Measurements from ENCODE around the gene ATP8A2.

The ATP8A2 gene

DNA sequence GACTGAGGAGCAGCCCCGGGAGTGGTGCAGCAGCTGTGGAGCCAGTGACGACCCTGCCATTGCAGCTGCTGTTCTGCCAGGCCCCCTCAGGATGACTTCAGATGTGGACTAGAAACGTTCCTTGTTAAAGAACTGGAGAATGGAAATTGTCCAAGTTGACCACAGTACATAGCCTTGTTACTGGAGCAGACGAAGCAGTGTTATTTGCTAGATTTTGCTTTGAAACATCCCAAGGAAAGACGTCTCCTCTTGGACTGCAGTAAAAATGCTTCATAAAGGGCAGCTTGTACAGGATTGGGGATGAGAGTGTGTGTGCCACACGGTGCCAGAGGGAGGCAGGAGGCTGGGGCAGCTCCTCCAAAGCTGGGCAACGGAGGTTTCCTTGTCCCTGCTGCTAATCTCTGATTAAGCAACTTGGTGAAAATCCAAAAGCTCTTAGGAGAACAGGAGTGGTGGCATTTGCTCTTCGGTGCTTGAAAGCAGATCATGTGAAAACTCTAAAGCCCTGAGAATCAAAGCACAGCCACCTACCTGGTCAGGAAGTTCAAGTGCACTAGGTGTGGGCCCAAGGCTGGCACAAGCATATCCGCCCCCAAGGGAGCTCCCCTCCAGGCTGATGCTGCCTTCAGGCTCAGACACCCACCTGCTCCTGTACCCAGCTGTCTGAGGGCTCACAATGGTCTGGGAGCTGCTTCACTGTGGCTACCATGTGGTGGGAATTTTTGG is 645.6 kb downstream of the ATP8A2 start:
- Histone ChIP-seq H3K9me3 (no peaks in the 10 kb centered on the region), H3K36me3 (no peaks in the 10 kb centered on the region), H3K27me3 (peaks cover 10% of the 10 kb centered on the region), H3K4me1 (ENCODE audit: control insufficient read depth in 1 of 2, insufficient read depth in 1 of 2, low read depth in 1 of 2, low read length in 1 of 2) (no peaks in the 10 kb centered on the region), H3K4me3 (ENCODE audit: low read depth in 1 of 2, low read length in 1 of 2) (no peak overlapping the region), H3K27ac (no peak overlapping the region)
- TF ChIP-seq, protein P1, sequence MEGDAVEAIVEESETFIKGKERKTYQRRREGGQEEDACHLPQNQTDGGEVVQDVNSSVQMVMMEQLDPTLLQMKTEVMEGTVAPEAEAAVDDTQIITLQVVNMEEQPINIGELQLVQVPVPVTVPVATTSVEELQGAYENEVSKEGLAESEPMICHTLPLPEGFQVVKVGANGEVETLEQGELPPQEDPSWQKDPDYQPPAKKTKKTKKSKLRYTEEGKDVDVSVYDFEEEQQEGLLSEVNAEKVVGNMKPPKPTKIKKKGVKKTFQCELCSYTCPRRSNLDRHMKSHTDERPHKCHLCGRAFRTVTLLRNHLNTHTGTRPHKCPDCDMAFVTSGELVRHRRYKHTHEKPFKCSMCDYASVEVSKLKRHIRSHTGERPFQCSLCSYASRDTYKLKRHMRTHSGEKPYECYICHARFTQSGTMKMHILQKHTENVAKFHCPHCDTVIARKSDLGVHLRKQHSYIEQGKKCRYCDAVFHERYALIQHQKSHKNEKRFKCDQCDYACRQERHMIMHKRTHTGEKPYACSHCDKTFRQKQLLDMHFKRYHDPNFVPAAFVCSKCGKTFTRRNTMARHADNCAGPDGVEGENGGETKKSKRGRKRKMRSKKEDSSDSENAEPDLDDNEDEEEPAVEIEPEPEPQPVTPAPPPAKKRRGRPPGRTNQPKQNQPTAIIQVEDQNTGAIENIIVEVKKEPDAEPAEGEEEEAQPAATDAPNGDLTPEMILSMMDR (IDR thresholded peaks at IDR 0.05), result no peak

DNA sequence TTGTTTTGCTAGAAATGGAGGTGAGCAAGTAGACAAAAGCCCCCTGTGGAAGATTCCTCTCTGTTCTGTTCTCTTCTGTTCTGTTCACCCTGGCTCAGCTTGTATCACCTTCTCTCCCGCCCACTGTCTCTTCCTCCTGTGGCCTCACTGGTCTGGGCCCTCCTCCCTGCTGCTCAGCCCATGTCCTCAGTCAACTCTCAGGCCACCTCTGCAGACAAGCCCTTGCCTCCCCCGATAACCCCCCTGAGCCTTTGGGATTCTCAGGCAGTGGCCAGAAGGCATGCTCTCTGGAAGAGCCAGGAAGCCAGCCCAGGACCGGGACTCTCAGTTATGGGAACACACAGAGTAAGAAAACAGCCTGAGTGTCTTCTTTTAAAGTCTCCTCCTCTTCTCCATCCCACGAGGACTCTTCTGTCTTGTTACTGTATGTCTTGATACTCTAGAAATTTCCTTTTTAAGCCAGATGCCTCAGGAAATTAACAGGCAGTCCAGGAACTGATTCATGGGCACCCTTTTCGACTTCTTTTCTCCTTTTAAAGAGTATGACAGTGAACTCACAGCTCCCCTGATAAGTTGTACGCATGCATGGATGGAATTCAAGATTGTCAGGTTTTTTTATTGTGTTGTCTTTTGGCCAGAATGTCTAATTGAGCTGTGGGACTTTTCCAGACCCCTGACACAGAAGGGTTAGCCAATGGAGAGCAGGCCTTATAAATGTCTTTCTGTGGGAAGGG is 646.3 kb downstream of the ATP8A2 start:
- H3K27ac ChIP-seq, result no peak overlapping the region
- H3K9me3 ChIP-seq, result no peaks in the 10 kb centered on the region
- peaks cover 3% of the 10 kb centered on the region for H3K27me3 ChIP-seq
- no peaks in the 10 kb centered on the region for H3K4me1 ChIP-seq (ENCODE audit: control insufficient read depth in 1 of 2, insufficient read depth in 1 of 2, low read depth in 1 of 2, low read length in 1 of 2)
- no peak overlapping the region for H3K4me3 ChIP-seq (ENCODE audit: low read depth in 1 of 2, low read length in 1 of 2)
- H3K36me3 ChIP-seq, result no peaks in the 10 kb centered on the region
- TF ChIP-seq, protein P1 (IDR thresholded peaks at IDR 0.05), result no peak

GRCh38 chr13:26019251-26019650 is 647.5 kb downstream of the ATP8A2 start:
- Histone ChIP-seq H3K27me3 (peaks cover under 1% of the 10 kb centered on the region), H3K9me3 (no peaks in the 10 kb centered on the region), H3K27ac (no peak overlapping the region), H3K4me1 (ENCODE audit: control insufficient read depth in 1 of 2, insufficient read depth in 1 of 2, low read depth in 1 of 2, low read length in 1 of 2) (no peaks in the 10 kb centered on the region), H3K36me3 (no peaks in the 10 kb centered on the region), H3K4me3 (ENCODE audit: low read depth in 1 of 2, low read length in 1 of 2) (no peak overlapping the region)
- TF ChIP-seq, protein P1 (IDR thresholded peaks at IDR 0.05), result no peak

GRCh38 chr13:26019881-26020870 is 648.4 kb downstream of the ATP8A2 start:
- Histone ChIP-seq H3K4me3 (ENCODE audit: low read depth in 1 of 2, low read length in 1 of 2) (no peak overlapping the region), H3K27me3 (peaks cover 5% of the 10 kb centered on the region), H3K36me3 (no peaks in the 10 kb centered on the region), H3K27ac (no peak overlapping the region), H3K9me3 (no peaks in the 10 kb centered on the region), H3K4me1 (ENCODE audit: control insufficient read depth in 1 of 2, insufficient read depth in 1 of 2, low read depth in 1 of 2, low read length in 1 of 2) (no peaks in the 10 kb centered on the region)
- TF ChIP-seq, protein P1 (IDR thresholded peaks at IDR 0.05), result no peak

DNA sequence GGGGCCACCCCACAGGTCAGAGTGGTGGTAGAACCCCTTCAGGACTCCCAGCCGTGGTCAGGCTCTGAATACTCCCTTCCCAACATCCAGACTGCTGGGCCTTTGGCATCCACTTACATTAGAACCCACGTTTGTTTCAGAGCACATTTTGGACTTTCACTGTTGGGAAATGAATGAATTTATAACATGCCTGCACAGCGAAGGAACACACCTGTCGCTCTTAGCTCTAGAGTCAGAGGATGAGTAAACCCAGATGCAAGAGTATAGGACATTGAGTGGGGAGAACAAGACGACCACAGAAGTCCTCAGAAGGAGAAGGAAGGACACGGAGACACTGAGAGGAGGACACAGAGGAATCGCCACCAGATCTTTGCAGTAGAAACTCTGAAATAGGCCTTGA is 649.1 kb downstream of the ATP8A2 start:
- no peak overlapping the region for H3K4me3 ChIP-seq (ENCODE audit: low read depth in 1 of 2, low read length in 1 of 2)
- TF ChIP-seq, protein P1 (IDR thresholded peaks at IDR 0.05), result no peak
- H3K4me1 ChIP-seq (ENCODE audit: control insufficient read depth in 1 of 2, insufficient read depth in 1 of 2, low read depth in 1 of 2, low read length in 1 of 2), result no peaks in the 10 kb centered on the region
- no peaks in the 10 kb centered on the region for H3K36me3 ChIP-seq
- peaks cover 5% of the 10 kb centered on the region for H3K27me3 ChIP-seq
- no peaks in the 10 kb centered on the region for H3K9me3 ChIP-seq
- H3K27ac ChIP-seq, result no peak overlapping the region

Data from neutrophil (primary cell).